RWPE2 (cell line): ENCODE results near the gene RNASE8.

Experiments
- ATAC-seq: fragments of 200-7000 bp; cut with Tn5 transposase; 3 replicates; pipeline ENCODE4 v1.9.1; 2021; ENCODE audit warnings: low read depth
- DNase-seq: peaks from one replicate; pipeline ENCODE4 v3.0.0-alpha.2; 2020; ENCODE audit warnings: low spot score
- H3K27ac ChIP-seq: fragments of 450-650 bp; 2 replicates; pipeline ENCODE4 v1.5.1; 2017; ENCODE audit warnings: mild to moderate bottlenecking; ENCODE audit not compliant: poor library complexity, severe bottlenecking
- H3K27me3 ChIP-seq: fragments of 250-450 bp; sonication (Bioruptor Pico); 2 replicates; pipeline ENCODE4 v1.5.1; 2021; ENCODE audit warnings: mild to moderate bottlenecking, moderate library complexity; ENCODE audit not compliant: insufficient read depth, poor library complexity, severe bottlenecking
- H3K36me3 ChIP-seq: fragments of 250-450 bp; sonication (Bioruptor Pico); 2 replicates; pipeline ENCODE4 v1.5.1; 2020; ENCODE audit warnings: low read depth, mild to moderate bottlenecking, moderate library complexity
- H3K4me1 ChIP-seq: fragments of 250-450 bp; sonication (Bioruptor Pico); 2 replicates; pipeline ENCODE4 v1.5.1; 2021; ENCODE audit warnings: mild to moderate bottlenecking, moderate library complexity; ENCODE audit not compliant: insufficient read depth, poor library complexity, severe bottlenecking
- H3K4me3 ChIP-seq: fragments of 250-450 bp; sonication (Bioruptor Pico); 2 replicates; pipeline ENCODE4 v1.5.1; 2021; ENCODE audit warnings: mild to moderate bottlenecking, moderate library complexity; ENCODE audit not compliant: severe bottlenecking
- H3K9me3 ChIP-seq: fragments of 250-450 bp; sonication (Bioruptor Pico); 2 replicates; pipeline ENCODE4 v1.5.1; 2021; ENCODE audit warnings: mild to moderate bottlenecking, moderate library complexity; ENCODE audit not compliant: severe bottlenecking
- CTCF ChIP-seq: fragments of 450-650 bp; IDR thresholded peaks from one replicate; pipeline ENCODE4 v1.5.1; 2017; ENCODE audit warnings: mild to moderate bottlenecking, moderate library complexity; ENCODE audit not compliant: poor library complexity, severe bottlenecking

The RNASE8 gene

GRCh38 chr14:21100931-21101330, 43.3 kb downstream of the RNASE8 start, which contains the start of gene TMEM253:
Gene TMEM253 (plus strand): TSS chr14:21101066. CDS start chr14:21101344, 278 bp downstream.
- Histone ChIP-seq H3K27me3 (no peaks in the 10 kb centered on the region), H3K4me3 (no peak within 1 kb of the TSS), H3K36me3 (no peaks in the 10 kb centered on the region), H3K27ac (peak within 1 kb of the TSS; percentile 82), H3K9me3 (no peaks in the 10 kb centered on the region), H3K4me1 (peaks cover 31% of the 10 kb centered on the region)
- no peak for TF ChIP-seq CTCF
- DNase-seq (no peak), ATAC-seq (no peak)

- H3K27me3 ChIP-seq, result no peaks in the 10 kb centered on the region
- no peaks in the 10 kb centered on the region for H3K36me3 ChIP-seq
- TF ChIP-seq CTCF, result no peak
- DNase-seq (no peak), ATAC-seq (no peak)
- H3K4me1 ChIP-seq, result peaks cover 41% of the 10 kb centered on the region
- no peak overlapping the region for H3K4me3 ChIP-seq
- H3K9me3 ChIP-seq, result no peaks in the 10 kb centered on the region
- peak overlapping the region; percentile 82 for H3K27ac ChIP-seq
These were observed 44.3 kb downstream of the RNASE8 start for GRCh38 chr14:21101802-21102413.

DNA sequence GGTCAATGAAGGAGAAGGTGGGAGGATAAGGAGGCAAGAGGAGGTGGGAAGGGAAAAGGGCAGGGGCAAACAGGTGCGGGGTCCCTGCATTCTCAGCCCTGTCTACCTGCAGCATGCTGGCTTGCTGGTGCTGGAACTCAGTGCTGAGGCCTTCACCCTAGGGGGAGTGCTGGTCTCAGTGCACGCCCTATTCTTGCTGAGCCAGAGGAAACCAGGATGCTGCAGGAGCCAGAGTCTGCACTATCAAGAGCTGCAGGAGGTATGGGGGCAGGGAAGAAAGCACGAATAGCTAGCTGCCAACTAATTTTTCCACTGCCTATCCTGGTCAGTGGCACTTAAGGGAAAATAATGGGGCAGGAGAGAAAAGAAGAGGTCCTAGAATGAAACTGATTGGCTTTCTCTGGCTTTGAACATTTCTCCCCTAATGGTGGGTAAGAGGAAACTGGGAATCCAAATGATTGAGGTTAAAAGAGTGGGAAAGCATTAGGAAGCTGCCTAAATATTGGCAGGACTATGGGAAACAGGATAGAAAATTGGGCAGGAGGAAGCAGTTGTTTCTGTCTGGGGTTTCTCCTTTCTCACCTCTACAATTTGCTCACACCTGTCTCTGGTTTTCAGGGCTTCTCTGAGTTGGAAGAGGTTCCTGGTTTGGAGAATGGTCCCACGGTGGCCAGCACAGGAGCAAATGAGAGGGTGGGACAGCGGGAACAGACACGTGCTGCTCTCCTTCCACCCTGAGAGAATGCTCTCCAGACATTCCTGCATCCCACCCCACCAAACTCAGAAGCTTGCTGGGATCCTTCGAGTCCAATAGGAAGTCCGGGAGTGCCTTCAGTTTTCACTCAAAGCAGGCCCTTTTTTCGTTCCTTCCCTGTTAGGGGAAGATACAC, 45.1 kb downstream of the RNASE8 start:
- peak overlapping the region; percentile 39 for H3K4me3 ChIP-seq
- peaks cover 50% of the 10 kb centered on the region for H3K4me1 ChIP-seq
- peak overlapping the region; percentile 82 for H3K27ac ChIP-seq
- ATAC-seq (no peak), DNase-seq (no peak)
- no peaks in the 10 kb centered on the region for H3K27me3 ChIP-seq
- TF ChIP-seq CTCF, result no peak
- H3K9me3 ChIP-seq, result no peaks in the 10 kb centered on the region
- no peaks in the 10 kb centered on the region for H3K36me3 ChIP-seq

DNA sequence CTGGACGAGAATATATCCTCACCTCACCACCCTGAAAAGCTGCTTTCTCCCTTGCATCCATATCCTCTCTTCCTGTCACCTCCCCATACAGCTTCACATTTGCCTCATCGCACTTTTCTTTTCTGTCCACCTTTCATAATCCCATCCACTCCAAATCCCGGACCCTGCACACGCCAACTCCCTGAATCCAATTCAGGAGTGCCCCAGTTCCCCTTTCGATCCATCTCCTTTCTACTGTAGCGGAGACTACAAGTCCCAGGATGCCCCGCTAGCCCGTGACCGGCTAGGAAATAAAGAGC, 45.7 kb downstream of the RNASE8 start:
- TF ChIP-seq CTCF, result no peak
- H3K36me3 ChIP-seq, result no peaks in the 10 kb centered on the region
- H3K4me1 ChIP-seq, result peaks cover 51% of the 10 kb centered on the region
- ATAC-seq, result no peak
- H3K9me3 ChIP-seq, result no peaks in the 10 kb centered on the region
- no peak for DNase-seq
- no peaks in the 10 kb centered on the region for H3K27me3 ChIP-seq
- peak overlapping the region; percentile 39 for H3K4me3 ChIP-seq
- peak overlapping the region; percentile 82 for H3K27ac ChIP-seq
